ENCODE data around the gene CDH24.

The CDH24 gene

DNA sequence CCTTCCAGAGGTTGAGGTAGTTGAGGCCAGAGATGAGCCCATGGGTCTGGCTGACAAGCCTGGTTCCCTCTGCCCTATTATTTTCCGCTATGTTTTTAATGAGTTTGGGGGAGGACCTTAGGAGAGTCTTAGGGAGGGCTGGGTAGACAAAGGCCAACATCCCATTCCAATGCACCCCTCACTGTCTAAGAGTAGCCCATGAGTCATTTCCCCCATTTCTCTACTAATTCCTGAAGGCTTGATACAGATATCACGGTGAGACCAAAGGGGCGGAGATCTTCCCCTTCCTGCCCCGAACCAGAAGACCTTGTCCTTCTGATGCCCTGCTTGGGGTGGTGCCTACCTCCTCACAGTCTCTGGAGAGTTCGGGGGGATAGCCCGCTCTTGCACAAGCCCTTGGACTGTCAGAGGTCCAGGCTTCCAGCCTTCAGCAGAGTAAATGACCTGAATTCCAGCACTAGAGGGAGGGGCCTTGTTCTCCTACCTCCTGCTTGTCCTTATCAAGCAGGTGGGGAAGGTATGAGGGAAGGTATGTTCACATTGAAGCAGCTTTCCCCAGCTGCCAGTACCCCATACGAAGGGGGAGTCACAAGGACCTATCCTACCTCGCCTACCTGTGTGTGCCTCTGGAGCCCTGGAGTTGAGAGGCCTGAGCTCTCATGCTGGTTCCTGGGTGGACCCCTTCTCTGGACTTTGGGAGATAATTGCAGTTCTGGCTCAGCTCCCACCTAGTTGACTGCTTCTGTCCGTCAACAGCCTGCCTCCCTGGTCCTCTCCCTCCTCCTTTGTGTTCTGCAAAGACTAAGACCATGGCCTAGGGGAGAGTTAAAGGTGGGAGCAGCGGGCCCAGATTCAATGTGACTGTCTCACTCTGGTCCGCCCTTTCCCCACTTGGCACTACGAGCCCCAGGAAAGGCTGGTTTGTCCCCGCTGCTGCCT is 11.6 kb downstream of the CDH24 start:
- no peak for DNase-seq (ENCODE audit: low read depth)

DNA sequence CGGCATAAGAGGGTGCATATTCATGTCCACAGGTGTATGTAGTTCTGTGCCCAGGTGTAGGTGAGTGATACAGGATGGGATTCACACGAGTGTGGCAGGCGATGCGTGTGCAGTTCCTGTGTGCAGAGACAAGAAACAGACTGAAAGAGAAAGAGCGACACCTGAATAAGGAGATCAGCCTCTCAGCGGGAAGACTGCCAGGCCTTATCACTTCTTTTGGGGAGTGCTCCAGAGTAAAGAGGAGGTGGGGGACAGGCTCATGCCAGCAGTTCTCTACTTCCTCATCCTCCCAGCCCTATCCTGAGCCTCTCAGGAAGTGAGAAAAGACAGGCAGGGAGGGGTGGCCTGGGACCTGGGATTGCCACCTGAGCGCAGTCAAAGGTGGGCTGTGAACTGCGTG is 12.5 kb downstream of the CDH24 start:
- DNase-seq (ENCODE audit: low read depth), result no peak

DNA sequence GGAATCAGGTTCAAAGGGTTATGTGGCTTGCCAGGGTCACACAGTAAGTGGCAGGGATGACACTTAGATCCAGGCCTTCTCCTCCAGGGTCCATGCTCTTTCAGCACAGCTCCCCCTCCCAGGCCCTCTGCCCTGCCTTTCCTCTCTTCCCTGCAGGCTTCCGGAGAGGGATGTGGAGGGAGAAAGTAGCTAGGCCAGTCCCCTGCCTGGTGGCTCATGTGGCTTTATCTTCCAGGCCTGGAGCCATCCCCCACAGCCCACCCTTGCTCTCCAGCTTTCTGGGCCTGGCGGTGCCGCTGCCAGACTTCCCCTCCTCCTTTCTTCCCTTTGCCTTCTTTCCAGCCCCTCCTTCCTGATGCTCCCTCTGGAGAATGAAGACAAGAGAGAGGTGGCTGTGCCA is 13.6 kb downstream of the CDH24 start:
- DNase-seq (ENCODE audit: low read depth), result no peak

DNA sequence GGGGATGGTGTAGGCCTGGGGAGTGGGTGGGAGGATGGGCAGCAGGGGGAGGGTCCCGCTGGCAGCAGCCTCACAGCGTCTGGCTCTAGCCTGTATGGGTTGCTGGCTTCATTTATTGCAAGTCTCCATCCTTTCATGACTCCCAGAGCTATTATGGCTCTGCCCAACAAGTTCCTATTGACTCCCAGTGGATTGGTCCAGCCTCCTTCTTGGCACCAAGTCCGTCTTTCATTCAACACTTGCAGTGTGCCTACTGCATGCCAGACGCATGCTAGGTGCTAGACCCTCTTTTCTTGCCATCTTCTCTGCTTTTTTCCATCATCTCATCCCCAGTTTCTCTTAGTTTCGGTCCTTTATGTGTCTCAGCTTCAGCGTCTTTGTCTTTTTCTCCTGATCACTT is 14.2 kb downstream of the CDH24 start:
- no peak for DNase-seq (ENCODE audit: low read depth)

DNA sequence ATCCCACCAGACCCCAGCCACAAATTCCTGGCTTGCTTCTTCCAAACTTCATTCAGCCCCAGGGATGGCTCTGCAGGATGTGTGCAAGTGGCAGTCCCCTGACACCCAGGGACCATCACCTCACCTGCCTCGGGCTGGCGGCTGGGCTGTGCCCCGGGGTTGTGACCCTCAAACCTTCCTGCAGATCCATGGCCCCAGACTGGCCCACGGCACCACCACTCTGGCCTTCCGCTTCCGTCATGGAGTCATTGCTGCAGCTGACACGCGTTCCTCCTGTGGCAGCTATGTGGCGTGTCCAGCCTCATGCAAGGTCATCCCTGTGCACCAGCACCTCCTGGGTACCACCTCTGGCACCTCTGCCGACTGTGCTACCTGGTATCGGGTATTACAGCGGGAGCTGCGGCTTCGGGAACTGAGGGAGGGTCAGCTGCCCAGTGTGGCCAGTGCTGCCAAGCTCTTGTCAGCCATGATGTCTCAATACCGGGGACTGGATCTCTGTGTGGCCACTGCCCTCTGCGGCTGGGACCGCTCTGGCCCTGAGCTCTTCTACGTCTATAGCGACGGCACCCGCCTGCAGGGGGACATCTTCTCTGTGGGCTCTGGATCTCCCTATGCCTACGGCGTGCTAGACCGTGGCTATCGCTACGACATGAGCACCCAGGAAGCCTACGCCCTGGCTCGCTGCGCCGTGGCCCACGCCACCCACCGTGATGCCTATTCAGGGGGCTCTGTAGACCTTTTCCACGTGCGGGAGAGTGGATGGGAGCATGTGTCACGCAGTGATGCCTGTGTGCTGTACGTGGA is 15.0 kb downstream of the CDH24 start, which contains the start of gene PSMB11:
PSMB11 (plus strand) TSS at position 51 of the 804 bp plus-strand sequence; CDS start at position 65, 14 bp downstream.
- DNase-seq (ENCODE audit: low read depth), result no peak

DNA sequence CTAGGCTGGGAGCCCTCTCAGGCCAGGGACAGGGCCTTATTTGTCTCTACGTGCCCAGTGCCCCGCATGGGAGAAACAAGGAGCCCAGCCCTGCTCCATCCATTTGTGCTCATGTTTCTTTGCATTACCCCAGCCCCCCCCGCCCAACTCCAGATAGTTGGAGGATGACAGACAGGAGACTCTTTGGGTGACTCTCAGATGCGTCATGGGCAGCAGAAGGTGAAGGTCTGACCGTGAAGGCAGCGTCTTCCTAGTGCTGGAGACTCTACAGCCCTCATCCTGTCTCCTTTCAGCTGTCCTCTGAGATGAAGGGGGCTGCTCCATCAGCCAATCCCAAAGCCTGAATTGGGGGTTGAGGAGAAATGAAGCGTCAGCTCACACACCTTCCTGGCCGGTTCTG is 15.6 kb downstream of the CDH24 start:
- DNase-seq (ENCODE audit: low read depth), result no peak

DNA sequence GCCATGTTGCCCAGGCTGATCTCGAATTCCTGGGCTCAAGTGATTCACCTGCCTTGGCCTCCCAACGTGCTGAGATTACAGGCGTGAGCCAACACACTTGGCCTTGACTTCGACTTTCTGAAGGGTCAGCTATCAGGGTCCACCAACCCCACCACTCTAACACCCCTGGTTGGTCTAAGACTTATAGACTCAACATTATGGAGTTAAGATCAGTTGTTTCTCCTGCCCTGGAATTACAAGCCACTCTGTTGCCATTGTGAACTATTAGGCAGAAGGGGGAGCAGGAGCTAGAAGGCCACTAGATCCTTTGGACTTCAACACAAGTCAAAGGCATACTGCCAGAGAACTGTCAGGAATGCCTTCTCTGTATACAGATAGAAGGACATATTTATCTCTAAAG is 17.2 kb downstream of the CDH24 start:
- DNase-seq (ENCODE audit: low read depth), result no peak

DNA sequence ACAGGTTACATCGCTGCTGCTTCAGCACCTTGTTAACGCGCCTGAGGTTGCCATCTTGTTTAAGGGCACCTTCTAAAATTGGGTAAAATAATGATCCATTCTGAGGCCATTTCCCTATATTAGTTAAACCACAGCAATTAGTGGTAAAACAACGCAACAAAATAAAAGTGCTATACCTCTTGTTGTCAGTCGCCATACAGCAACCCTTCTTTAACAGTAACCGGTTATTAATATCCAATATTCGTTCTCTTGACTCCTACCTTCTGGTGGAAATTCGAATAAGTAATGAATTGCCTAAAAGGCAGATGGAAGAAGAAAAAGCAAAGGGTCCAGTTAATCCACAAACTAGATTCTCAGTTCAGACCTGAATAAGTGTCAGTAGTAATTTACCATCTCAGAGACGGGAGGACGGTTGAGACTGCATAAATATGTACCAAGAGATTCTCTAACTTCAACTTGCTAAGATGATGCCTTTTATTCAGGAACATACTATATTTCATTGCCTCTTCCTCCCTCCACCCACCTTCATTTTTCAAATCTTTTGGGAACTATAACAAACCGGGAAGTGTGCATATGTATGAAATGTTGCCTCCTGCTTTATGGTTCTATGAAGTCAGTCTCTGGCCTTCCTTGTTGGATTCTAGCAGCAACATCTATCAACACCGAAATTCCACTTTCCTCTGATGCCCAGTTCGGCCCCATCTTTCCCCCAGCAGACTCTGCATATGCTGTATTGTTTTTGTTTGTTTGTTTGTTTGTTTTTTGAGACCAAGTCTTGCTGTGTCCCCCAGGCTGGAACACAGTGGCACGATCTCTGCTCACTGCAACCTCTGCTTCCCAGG is 21.8 kb downstream of the CDH24 start:
- DNase-seq (ENCODE audit: low read depth), result no peak

DNA sequence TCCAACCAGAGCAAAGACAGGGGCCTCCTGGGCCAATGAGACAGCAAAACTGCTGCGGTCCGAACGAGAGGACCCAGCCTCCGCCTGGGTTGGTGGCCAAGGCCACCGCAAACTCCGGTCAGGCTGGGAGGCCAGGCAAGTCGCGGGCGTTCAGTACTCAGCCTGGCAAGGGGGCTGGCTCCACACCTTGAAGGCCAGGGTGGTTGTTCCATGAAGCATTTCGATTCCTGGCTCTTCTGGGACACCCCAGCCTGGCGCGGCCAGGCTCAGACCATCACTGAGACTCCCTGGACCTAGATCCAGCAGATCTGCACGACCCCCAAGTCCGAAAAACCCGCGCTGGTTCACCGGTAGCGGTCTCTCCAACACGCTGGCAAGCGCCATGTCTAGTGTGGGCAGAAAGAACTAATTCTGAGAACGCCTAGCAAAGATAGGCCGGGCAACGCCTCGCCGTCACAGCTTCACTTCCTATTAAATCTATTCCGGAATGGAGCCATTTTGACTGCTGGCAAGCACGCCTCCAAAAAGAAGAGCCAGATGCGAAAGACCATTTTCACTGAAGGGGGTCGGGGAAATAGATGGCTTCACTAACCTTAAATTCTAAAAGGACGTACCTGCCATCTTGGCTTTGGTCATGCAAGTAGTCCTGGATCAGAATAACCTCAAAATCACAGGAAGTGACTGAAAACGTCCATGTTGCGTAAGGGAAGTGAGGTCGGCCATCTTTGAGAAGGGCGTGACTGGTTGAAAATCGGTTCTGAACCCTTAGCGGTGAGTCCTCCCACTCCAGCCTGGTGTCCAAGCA is 22.6 kb downstream of the CDH24 start, which contains the start of gene PSMB5:
PSMB5 (minus strand) TSS at position 403 of the 805 bp plus-strand sequence; CDS start at position 384, 19 bp downstream.
- DNase-seq (ENCODE audit: low read depth), result peak; percentile 47

DNA sequence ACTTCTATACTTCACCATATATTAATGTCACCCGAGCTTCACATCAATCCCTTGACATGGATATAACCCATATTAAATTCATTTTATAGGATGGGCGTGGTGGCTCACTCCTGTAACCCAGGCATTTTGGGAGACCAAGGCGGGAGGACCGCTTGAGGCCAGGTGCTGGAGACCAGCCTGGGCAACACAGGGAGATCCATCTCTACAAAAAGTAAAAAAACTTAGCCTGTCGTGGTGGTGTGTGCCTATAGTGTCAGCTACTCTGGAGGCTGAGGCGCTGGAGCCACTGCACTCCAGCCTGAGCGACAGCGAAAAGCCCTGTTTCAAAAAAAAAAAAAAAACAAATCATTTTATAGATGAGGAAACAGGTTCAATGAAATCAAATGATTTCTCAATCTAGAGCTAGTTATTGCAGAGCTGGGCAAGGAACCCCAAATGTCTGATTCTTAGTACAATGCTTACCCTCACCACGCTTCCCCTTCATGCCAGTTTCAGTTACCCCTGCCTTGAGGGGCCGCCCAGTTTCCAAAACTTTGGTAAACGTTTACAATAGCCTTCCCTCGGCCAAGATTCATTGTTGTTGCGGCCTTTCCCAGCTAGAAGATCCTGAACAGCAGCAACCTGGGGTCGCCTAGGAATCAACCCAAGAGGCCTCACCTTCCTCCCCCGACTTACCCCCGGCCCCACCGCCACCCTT is 23.4 kb downstream of the CDH24 start:
- DNase-seq (ENCODE audit: low read depth), result no peak

DNA sequence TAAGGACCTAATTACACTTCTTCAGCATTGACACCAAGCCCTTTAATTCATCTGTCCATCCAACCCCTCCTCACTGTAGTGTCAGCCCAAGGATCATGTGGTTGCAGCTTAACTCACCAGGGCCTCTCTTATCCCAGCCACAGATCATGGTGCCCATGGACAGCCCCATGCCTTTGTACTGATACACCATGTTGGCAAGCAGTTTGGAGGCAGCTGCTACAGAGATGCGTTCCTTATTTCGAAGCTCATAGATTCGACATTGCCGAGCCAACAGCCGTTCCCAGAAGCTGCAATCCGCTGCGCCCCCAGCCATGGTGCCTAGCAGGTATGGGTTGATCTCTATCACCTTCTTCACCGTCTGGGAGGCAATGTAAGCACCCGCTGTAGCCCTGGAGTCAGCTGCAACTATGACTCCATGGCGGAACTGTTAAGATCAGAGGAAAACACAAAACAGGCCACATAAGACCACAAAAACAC is 24.0 kb downstream of the CDH24 start:
- no peak for DNase-seq (ENCODE audit: low read depth)

DNA sequence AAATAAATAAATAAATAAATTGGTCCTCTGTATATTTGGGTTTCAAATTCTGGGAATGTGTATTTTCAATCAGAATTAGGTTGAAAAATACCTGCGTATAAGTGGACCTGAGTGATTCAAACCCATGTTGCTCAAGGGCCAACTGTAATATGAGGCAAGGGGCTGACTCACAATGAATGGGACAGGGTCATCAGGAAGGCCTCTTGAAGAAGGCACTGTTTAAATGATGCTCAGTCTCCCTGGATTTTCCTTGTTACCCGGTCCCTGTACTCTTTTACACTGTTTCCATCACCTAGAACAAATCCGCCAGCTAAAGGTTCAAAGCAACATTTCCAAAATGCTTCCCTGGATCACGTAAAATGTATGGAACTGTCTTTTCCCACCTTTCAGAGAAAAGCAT is 26.4 kb downstream of the CDH24 start:
- no peak for DNase-seq (ENCODE audit: low read depth)

DNA sequence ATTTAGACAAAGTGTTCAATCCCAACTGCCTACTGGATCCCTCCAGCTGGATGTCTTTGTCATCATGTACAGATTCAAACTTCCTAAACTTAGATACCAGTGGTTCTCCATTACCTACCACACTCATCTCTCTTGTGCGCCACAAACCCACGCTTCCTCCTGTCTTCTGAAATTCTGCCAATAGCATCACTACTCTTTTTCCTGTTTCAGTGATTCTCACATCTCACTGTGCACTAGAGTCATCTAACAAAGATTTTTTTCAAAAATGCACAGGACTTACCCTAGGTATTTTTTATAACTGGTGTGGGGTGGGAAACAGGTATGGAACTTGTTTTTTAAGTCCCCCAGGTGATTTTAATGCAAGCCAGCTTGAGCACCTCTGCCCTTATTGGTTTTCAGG is 28.5 kb downstream of the CDH24 start:
- DNase-seq (ENCODE audit: low read depth), result no peak

DNA sequence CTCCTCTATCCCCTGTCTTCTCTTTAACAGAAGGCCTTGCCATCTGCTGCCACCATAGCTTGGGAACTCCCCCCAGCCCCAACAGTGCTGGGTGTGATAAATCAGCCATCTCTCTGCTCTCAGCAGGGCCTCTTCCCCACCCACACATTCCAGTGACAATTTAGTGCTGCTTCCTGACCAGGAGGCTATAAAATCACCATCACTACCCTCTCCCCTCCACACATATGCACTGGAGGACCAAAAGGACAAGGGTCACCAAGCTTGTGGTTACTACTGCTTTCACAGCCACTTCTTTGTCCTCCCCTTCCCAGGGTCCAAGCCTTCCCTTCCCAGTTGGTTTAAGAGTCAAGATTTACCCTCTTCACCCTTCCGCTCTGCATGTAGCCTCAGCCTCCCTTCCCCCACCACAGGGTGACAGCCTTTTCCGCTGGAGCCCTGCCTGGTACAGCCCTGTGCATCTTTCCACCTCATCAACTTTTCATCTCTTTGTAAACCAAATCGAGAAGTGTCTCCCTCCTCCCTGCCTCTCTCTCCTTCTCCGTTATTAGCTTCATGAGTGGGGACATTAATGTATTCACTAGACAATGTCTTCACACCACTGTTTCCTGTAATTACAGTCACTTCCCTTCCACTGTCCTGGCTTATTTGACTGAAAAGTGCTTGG is 32.0 kb downstream of the CDH24 start:
- DNase-seq (ENCODE audit: low read depth), result no peak

DNA sequence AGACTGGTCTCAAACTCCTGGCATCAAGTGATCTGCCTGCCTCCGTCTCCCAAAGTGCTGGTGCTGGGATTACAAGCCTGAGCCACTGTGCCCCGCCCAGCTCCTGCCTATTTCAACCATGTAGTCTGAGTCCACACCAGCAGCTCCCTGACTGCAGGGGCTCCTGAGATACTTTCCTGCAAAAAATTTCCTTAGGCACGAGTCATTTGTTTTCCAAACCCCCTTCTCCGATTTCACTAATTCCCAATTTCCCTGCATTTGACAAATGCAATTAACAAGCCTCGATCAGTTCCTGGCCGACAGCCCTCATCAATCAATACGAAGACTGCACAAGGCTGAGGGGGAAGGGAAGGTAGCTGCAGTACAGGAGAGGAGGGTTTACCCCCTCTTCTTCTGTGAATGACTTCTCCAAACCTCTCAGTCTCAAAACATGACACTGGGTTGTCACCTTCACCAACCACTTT is 32.7 kb downstream of the CDH24 start:
- no peak for DNase-seq (ENCODE audit: low read depth)

DNA sequence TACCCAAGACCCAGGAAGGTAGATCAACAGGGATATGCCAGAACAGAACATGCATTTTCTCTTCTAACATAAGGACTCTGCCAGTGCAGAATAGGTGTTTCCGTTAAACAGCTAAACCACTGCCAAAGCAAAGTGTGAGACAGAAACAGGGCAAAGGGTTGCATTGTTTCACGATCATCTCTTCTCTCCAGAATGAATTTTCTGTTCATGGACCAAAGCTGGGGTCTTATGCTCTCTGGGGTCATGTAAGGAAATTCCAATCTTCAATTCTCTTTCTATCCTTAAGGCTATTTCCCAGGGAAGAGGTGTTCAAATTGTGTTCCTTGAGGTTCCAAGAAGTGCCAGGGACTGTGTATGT is 33.5 kb downstream of the CDH24 start:
- no peak for DNase-seq (ENCODE audit: low read depth)

DNA sequence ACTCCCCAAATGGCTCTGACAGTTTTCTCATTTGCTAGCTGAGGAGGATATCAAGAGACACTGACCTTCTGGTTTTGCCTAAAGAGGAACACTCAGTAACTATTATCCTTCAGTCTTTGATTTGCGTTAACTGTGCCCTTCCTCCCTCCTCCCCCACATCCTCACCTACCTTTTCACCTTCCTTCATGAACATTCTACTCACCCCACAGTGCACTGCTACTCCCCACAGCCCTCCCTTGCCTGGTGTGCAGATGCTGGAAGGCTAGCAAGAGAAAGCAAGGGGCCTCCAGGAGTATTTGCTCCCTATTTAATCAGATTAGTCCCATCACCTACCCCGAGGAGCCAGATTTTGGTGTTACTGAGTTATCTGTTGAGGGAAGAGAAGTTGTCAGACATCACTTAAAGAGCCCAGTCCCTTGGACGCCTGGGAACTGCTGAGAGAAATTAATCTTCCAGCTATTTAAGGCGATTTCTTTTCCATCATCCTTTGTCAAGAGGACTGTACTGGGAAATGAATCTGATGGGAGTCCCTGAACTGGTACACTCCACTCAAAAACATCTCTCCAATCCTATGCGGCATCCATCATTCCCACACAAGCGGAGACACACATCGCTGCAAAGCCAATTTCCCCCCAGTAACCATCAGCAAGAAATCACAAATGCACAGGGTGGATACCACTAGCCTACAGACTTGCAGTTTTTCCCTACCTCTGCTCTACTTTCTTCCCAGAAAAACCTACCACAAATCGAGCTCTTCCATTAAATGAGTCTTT is 34.1 kb downstream of the CDH24 start:
- DNase-seq (ENCODE audit: low read depth), result no peak

DNA sequence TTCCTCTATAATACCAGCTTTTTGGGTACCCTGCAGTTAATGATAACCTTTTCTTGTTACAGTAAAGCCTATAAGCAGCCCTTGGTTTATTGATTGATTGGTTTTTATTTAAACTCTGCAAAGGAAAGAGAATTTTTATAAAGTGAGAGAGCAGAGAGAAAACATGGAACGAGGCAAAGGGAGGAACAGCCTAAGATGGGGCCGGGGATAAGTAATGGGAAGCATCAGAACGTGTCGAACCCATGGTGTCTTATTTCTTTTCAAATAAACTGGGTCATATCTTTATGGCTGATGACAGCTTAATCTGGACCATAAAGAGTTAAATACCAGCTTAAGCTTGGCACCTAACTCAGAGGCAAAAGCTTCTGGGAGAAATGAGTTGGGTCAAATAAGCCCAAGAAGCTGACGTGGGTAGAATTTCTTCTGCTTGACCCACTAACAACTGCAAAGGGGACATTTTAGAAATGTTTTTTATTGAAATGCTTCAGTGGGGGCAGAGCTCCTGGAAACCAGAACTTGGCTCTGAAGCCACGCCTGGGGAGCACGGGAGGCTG is 35.4 kb downstream of the CDH24 start:
- no peak for DNase-seq (ENCODE audit: low read depth)

DNA sequence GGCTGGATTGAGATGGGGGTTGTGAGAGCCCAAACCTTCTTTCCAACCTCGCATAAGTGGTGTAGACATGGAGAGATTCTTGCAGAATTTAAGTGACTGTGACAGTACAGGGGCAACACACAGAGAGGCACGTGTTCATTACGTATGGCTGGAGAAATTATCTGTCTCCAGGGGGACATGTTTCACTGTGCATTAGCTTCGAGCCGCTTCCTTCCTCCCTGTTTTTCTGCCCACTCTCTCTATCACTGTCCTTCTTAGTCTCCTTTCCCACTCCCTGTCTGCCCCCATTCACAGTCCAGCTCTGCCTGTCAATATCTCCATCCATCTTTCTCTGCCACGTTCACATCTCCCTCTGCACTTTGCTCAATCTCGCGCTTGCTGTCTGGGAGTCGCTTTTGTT is 35.9 kb downstream of the CDH24 start:
- DNase-seq (ENCODE audit: low read depth), result no peak
